GM21786 (cell line): ENCODE results near the gene SDF2L1.
"Not testable (repeated sequence)": the region's sequence is repeated elsewhere in the genome, so short reads cannot be mapped to it uniquely, and the experiment has no call there.

ENCODE experiments used
- ATAC-seq: cut with Tn5 transposase; IDR thresholded peaks from one replicate; pipeline ENCODE4 v1.9.1; 2021; ENCODE audit not compliant: unreplicated experiment

The SDF2L1 gene

DNA sequence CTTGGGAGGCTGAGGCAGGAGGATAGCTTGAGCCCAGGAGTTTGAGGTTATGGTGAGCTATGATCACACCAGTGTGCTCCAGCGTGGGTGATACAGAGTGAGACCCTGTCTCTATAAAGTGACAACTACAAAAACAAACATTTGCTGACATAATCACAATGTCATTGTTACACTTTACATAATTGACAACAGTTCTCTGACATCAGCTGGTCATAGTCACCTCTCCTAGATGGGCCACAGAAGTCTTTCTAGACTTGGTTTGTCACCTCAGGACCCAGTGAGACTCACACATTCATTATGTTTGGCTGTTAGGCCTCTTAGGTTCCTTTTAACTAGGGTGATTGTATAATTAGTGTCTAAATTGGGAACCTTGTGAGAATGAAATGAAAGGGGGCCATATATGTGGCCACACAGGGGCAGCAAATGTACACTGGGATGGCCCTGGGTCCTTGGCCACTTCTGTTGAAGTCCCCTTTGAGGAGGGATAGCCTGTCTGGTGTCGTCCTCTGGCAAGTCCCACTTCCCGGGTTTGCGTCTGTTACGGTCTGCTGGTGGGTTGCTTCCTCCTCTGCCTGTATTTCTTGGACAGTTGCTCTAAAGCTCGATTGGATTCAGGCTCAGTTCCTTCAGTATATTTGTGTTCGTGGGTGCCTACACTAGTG lies 17.9 kb downstream of the SDF2L1 start:
- no peak for ATAC-seq

DNA sequence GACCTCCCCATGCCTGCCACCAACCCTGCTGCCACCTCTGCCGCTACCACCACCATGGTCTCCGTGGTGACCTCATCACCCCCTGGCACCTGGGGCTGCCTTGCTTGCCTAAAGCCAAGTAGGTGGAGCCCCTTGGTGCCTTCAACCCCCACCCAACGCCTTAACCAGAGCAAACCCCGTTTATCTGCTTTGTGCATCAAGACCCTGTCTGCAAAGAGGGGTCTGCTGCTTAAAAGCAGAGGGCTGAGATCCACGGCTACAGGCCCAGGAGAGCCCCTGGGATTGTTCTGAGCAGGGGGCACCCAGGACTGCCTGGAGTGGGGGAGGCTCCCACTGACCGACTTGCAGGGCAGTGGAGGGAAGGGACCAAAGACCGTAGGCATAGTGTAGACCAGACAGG lies 18.8 kb downstream of the SDF2L1 start:
- ATAC-seq = no peak

DNA sequence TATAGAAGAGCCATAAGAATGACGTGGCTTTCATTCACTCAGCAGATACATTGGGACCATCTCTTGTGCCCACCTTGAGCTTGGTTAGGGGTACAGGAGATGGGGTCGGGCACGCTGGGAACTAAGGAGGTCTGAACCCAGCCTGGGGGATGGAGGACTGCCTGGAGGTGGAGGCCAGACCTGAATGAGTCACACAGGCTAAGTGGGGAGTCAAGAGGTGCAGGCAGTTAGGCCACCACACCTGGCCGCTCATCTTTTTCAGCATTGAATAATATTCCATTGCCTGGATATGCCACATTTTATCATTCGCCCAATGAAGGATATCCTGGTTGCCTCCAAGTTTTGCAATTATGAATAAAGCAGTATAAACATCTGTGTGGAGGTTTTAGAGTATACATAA lies 19.9 kb downstream of the SDF2L1 start:
- ATAC-seq = no peak

DNA sequence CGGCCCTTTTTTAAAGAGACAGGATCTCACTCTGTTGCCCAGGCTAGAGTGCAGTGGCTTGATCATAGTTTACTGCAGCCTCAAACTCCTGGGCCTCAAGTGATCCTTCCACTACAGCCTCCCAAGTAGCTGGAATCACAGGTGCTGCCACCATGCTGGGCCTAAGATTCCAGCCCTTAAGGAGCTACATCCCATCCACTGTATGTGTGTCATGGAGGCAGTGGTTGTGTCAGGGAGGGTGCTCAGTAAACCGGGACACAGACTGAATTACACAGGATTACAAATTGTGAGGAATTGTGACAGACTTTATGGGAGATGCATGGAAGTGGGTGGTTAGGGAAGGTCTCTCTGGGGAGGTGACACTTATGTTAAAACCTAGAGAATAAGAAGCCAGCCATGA lies 21.6 kb downstream of the SDF2L1 start:
- no peak for ATAC-seq

DNA sequence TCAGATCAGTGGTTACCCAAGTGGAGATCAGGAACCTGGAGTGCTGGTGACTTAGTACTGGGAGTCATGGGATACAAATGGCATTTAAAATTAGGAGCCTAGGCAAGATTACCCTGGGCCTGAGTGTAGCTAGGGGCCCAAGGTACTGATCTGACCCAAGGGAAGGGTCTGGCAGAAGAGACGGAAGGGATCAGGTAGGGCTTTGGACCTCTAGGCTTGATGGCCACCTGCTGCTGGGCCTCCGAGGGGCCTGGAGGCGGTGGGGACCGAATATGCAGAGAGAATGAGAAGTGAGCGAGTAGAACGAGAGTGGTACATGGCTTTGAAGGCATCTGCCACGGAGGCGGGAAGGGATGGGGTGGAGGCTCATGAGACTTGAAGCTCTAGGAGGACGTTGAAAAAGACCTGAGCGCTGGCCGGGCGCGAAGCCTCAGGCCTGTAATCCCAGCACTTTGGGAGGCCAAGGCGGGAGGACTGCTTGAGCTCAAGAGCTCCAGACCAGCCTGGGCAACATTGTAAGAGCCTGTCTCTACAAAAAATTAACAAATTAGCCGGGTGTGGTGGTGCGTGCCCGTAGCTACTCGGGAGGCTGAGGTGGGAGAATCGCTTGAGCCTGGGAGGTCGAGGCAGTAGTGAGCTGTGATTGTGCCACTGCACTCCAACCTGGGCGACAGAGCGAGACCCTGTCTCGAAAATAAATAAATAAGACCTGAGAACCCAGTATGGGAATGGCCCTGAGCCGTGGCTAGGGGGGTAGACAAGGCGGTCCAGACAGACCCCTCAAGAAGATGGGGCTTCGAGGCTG lies 23.1 kb downstream of the SDF2L1 start:
- no peak for ATAC-seq

GRCh38 chr22:21666786-21667185 lies 24.7 kb downstream of the SDF2L1 start:
- no peak for ATAC-seq

DNA sequence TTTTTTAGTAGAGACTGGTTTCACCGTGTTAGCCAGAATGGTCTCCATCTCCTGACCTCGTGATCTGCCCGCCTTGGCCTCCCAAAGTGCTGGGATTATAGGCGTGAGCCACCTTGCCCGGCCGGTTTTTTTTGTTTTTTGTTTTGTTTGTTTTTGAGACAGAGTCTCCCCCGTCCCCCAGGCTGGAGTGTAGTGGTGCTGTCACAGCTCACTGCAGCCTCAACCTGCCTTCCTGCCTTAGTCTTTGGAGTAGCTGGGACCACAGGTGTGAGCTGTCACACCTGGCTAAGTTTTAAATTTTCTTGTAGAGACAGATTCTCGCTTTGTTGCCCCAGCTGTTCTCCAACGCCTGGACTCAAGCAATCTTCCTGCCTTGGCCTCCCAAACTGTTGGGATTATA lies 26.9 kb downstream of the SDF2L1 start:
- ATAC-seq = no peak

DNA sequence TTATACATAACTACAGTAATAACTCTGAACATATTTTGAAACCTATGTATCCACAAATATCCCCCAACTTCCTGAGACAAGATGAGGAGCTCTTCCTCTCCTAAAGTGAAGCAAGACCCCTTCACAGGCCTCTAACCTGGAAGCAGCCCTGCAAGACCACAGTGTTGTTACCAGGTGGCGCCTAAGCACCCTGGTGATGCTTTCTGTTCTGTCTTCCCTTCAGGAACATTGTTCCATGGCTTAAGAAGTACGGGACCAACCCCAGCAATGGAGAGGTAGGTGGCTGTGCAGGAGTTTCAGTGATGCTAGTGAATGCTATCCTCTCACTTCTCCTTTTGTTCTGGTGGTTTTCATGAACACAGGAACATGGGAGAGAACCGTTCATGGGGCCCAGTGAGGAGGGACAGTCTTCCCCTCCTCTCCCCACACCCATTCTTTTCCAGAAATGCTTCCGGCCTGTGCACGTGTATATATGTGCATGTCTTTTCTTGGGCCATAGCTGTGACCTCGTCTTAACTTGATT lies 30.1 kb downstream of the SDF2L1 start:
- no peak for ATAC-seq

GRCh38 chr22:21673534-21674321 lies 31.6 kb downstream of the SDF2L1 start:
- ATAC-seq = no peak

DNA sequence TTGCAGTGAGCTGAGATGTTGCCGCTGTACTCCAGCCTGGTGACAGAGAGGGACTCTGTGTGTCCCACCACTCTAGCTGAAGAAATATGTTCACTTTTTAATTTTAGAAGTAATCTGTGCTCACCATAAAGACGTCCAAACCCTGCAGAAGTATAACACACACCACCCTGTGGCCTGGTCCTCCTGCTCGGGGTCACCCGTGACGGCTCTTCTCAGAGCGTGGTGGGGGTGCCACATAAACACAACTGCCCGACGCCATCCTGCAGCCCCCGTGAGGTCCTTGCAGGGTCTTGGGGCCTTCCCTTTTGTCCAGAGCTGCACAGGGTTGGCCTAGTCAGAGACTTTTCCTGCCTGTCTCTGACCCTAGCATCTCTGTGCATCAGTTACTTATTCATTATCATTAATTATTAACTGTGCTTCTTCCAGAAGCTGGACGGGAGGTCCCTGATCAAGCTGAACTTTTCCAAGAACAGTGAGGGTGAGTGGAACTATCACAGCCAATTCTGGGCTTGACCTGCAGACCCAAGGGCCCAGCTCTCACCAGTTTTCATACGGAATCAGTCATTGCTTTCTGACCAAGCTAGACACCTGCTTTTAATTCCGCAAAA lies 32.6 kb downstream of the SDF2L1 start:
- no peak for ATAC-seq

- ATAC-seq = no peak
These were observed 35.7 kb downstream of the SDF2L1 start for GRCh38 chr22:21677606-21678443.

GRCh38 chr22:21678842-21679241 lies 36.7 kb downstream of the SDF2L1 start:
- not testable (repeated sequence) for ATAC-seq

- no peak for ATAC-seq
These were observed 37.3 kb downstream of the SDF2L1 start for GRCh38 chr22:21679383-21679782.

- ATAC-seq = no peak
These were observed 38.9 kb downstream of the SDF2L1 start for GRCh38 chr22:21680830-21681565.

DNA sequence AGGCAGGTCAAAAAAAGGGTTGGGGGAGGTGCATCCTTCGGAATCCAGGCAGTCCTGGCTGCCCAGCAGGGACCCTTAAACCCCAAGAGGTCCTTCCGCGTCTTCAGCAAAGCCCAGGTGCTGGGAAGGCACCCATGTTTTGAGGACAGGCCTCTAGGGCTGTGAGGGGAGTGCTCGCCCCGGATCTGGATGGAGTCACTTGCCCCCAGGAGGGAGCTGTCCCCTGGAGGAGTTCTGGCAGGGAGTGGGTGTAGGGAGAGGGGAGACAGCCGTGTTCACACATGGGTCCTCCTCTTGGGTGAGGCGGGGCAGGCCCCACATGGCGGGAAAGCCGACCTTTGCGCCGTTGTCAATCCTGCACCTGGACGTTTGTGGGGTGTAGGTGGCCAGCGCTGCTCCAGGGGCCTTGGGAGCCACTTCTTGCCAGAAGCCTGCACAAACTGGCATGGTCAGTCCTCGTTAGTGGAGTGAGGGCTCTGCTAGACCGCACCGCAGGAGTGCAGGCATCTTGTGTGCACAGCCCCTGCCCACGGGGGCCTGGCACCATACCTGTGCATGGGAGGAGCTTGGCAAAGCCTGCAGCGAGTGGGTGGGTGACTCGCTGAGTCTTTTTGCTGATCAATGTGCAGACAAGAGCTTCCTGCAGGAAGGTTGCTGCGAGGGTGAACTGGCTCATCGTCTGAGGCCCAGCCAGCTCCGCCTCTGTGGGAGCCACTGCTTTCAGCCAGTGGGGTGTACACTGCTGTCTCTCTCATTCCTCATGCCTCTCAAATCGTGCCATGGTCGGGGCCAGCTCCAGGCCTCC lies 39.7 kb downstream of the SDF2L1 start:
- no peak for ATAC-seq

GRCh38 chr22:21682385-21683175 lies 40.5 kb downstream of the SDF2L1 start:
- no peak for ATAC-seq

DNA sequence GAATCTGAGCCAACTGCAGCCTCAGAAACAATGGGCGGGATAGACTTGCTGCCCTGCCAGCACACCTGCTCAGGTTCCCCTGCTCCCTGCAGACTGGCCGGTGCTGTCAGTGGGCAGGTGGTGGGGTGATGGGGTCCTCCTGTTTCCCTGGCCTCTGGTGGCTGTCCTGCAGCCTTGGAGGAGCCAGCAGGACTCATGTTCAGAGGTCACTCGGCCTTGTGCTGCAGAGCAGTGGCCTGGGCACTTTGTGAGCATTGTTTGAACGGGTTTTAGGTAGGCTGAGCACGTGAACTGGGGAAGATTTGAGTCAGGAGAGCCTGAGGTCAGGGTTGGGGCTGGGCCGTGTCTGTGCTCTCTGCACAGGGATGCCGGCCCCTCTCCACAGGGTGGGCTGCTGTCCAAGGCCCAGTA lies 41.3 kb downstream of the SDF2L1 start:
- no peak for ATAC-seq
